ENCODE measurements around the gene UTP11. TPM values are rescaled to one million over a fixed set of nuclear protein-coding genes. Genes with fewer than 3 reads are reported as not detected.

UTP11 gene
- total RNA-seq = 33.4 and 43.2 TPM in 2 replicates

GRCh38 chr1:38012363-38013226, at the start of gene UTP11:
Gene UTP11 (plus strand): TSS chr1:38012734. CDS start chr1:38012803, 69 bp downstream.

GRCh38 chr1:38005195-38006007, 7.1 kb upstream of the UTP11 start, which contains the start of gene FHL3:
Gene FHL3 (minus strand): TSS chr1:38005514. CDS start chr1:37999412, 6,102 bp downstream.

GRCh38 chr1:38046333-38046883, 33.9 kb downstream of the UTP11 start, which contains the start of gene POU3F1:
Gene POU3F1 (minus strand): TSS chr1:38046793. CDS start chr1:38046743, 50 bp downstream.

Other genes with a start within 250 kb of the UTP11 start
- not detected in 2 replicates for gene EPHA10, start 247.6 kb upstream of the UTP11 start, total RNA-seq
- 0.75 and 0.90 TPM in 2 replicates for gene MANEAL, start 218.9 kb upstream of the UTP11 start, total RNA-seq
- gene C1orf122, start 204.9 kb upstream of the UTP11 start, total RNA-seq = 10.0 and 10.2 TPM in 2 replicates
- gene YRDC, start 204.5 kb upstream of the UTP11 start, total RNA-seq = 19.1 and 22.7 TPM in 2 replicates
- gene MTF1, start 153.1 kb upstream of the UTP11 start, total RNA-seq = 1.7 and 3.2 TPM in 2 replicates
- 13.7 and 23.7 TPM in 2 replicates for gene INPP5B, start 65.7 kb upstream of the UTP11 start, total RNA-seq
- gene SF3A3, start 22.7 kb upstream of the UTP11 start, total RNA-seq = 106 and 139 TPM in 2 replicates
- gene FHL3, start 7.2 kb upstream of the UTP11 start, total RNA-seq = 16.4 and 23.2 TPM in 2 replicates
- not detected in 2 replicates for gene POU3F1, start 34.1 kb downstream of the UTP11 start, total RNA-seq